HepG2 (cell line): Measurements from ENCODE around the gene TRANK1. TPM values are rescaled to one million over a fixed set of nuclear protein-coding genes. Genes with fewer than 3 reads are reported as not detected.

Source experiments
- CEBPB ChIP-seq: IDR thresholded peaks from 2 replicates; pipeline ENCODE4 v1.6.1; 2011; ENCODE audit warnings: low read depth, low read length, improper control_type of control experiment, borderline replicate concordance
- EEA1 ChIP-seq: sonication (generic); formaldehyde crosslinking; IDR thresholded peaks from 2 replicates; pipeline ENCODE4 v1.5.1; 2020; ENCODE audit warnings: mild to moderate bottlenecking, missing genetic modification reagents, borderline replicate concordance
- FOSL2 ChIP-seq: sonication (generic); formaldehyde crosslinking; IDR thresholded peaks from 2 replicates; pipeline ENCODE4 v1.4.0; 2020; ENCODE audit warnings: missing genetic modification reagents
- HOXA7 ChIP-seq: sonication (generic); formaldehyde crosslinking; IDR thresholded peaks from 2 replicates; pipeline ENCODE4 v1.8.1; 2022; ENCODE audit warnings: mild to moderate bottlenecking, missing genetic modification reagents, moderate library complexity
- PREB ChIP-seq: sonication (generic); formaldehyde crosslinking; IDR thresholded peaks from 2 replicates; pipeline ENCODE4 v1.4.0; 2020; ENCODE audit warnings: missing genetic modification reagents
- TBL1XR1 ChIP-seq: fragments of 150-350 bp; IDR thresholded peaks from 2 replicates; pipeline ENCODE4 v1.6.1; 2014; ENCODE audit warnings: borderline replicate concordance, low read length; ENCODE audit not compliant: partially characterized antibody
- TBP ChIP-seq: sonication (generic); formaldehyde crosslinking; IDR thresholded peaks from 2 replicates; pipeline ENCODE4 v1.5.0; 2020; ENCODE audit warnings: missing genetic modification reagents
- ZNF124 ChIP-seq: sonication (generic); formaldehyde crosslinking; IDR thresholded peaks from 2 replicates; pipeline ENCODE4 v1.4.0; 2020; ENCODE audit warnings: missing genetic modification reagents
- ZNF142 ChIP-seq: sonication (generic); formaldehyde crosslinking; IDR thresholded peaks from 2 replicates; pipeline ENCODE4 v1.4.0; 2020; ENCODE audit warnings: missing genetic modification reagents
- ZNF3 ChIP-seq: IDR thresholded peaks from 2 replicates; pipeline ENCODE4 v1.7.0; 2017; ENCODE audit warnings: inconsistent platforms
- ZNF354B ChIP-seq: sonication (generic); formaldehyde crosslinking; IDR thresholded peaks from 2 replicates; pipeline ENCODE4 v1.8.0; 2022; ENCODE audit warnings: mild to moderate bottlenecking, missing genetic modification reagents
- ZNF441 ChIP-seq: sonication (generic); formaldehyde crosslinking; IDR thresholded peaks from 2 replicates; pipeline ENCODE4 v1.7.0; 2021; ENCODE audit warnings: missing genetic modification reagents, borderline replicate concordance
- ZNF563 ChIP-seq: sonication (generic); formaldehyde crosslinking; IDR thresholded peaks from 2 replicates; pipeline ENCODE4 v1.8.0; 2022; ENCODE audit warnings: mild to moderate bottlenecking, moderate library complexity, missing genetic modification reagents
- ZNF646 ChIP-seq: sonication (generic); formaldehyde crosslinking; IDR thresholded peaks from 2 replicates; pipeline ENCODE4 v1.9.0; 2021; ENCODE audit warnings: mild to moderate bottlenecking, missing genetic modification reagents
- ZNF816 ChIP-seq: sonication (generic); formaldehyde crosslinking; IDR thresholded peaks from 2 replicates; pipeline ENCODE4 v1.8.0; 2022; ENCODE audit warnings: missing genetic modification reagents, mild to moderate bottlenecking, borderline replicate concordance
- ZSCAN21 ChIP-seq: sonication (generic); formaldehyde crosslinking; IDR thresholded peaks from 2 replicates; pipeline ENCODE4 v1.8.0; 2022; ENCODE audit warnings: mild to moderate bottlenecking, missing genetic modification reagents, moderate library complexity, borderline replicate concordance
- polyA plus RNA-seq, 8 experiments: library from polyadenylated mRNA; depleted of rRNA in 3 of 8; stranded (reverse) in 7 of 8; unstranded in 1 of 8; fragments of >200 nt; fragmentation: Illumina TruSeq in 4 of 8; extraction: Trizol in 4 of 8; gene quantifications; 2 replicates each; pipeline versions ENCODE4 v1.2.1 to v1.2.3, GENCODE V29; 2011 to 2016; ENCODE audit warnings: low read depth in 4 of 8, missing spikeins in 1 of 8, mixed read lengths in 1 of 8; ENCODE audit not compliant: insufficient read depth in 1 of 8
- total RNA-seq, 5 experiments: library from RNA; depleted of rRNA; stranded (reverse); fragments of >200 nt; fragmentation: Illumina TruSeq; extraction: Trizol; gene quantifications; 2 replicates each; pipeline ENCODE4 v1.2.3, GENCODE V29; 2016; ENCODE audit warnings: low read depth in 1 of 5

Gene TRANK1
- total and polyA plus RNA-seq, 2 of the 13 experiments (the other 11 are each of a cell fraction or from before 2014, with no cell fraction given), result 0.13 to 0.32 TPM

GRCh38 chr3:36969540-36970432 is 24.9 kb upstream of the TRANK1 start (continued):
- no peak for TF ChIP-seq ZNF646 (CRISPR knock-in tag)
- TF ChIP-seq ZNF124 (CRISPR knock-in tag), result no peak
- TF ChIP-seq PREB (CRISPR knock-in tag), result no peak
- TF ChIP-seq ZNF142 (CRISPR knock-in tag), result no peak
- no peak for TF ChIP-seq CEBPB
- TF ChIP-seq EEA1 (CRISPR knock-in tag), result no peak
- no peak for TF ChIP-seq ZSCAN21 (CRISPR knock-in tag)
- no peak for TF ChIP-seq ZNF441 (CRISPR knock-in tag)
- no peak for TF ChIP-seq TBP (CRISPR knock-in tag)
- TF ChIP-seq HOXA7 (CRISPR knock-in tag), result no peak
- 0 out of 2 replicates have a peak, but pooled peaks have one; percentile 45 for TF ChIP-seq ZNF563 (CRISPR knock-in tag)
- TF ChIP-seq FOSL2 (CRISPR knock-in tag), result 0 out of 2 replicates have a peak, but pooled peaks have one; percentile 14
- no peak for TF ChIP-seq ZNF354B (CRISPR knock-in tag)
- no peak for TF ChIP-seq ZNF3 (CRISPR knock-in tag)
- TF ChIP-seq ZNF816 (CRISPR knock-in tag), result no peak
- no peak for TF ChIP-seq TBL1XR1
